NT2/D1 (cell line): ENCODE measurements around the gene SPCS2.
"Not testable (repeated sequence)": the region's sequence is repeated elsewhere in the genome, so short reads cannot be mapped to it uniquely, and the experiment has no call there.

Source experiments
- DNase-seq: peaks from one replicate; pipeline ENCODE4 v3.0.0-alpha.2; 2011; ENCODE audit warnings: low read depth, low spot score
- H3K27me3 ChIP-seq: 2 replicates; pipeline ENCODE4 v1.6.0; 2011; ENCODE audit warnings: mild to moderate bottlenecking; ENCODE audit not compliant: insufficient read length, insufficient read depth
- H3K36me3 ChIP-seq: 2 replicates; pipeline ENCODE4 v1.6.1; 2011; ENCODE audit warnings: mild to moderate bottlenecking, low read length, mixed read lengths; ENCODE audit not compliant: insufficient read depth, insufficient read length
- H3K4me1 ChIP-seq: 2 replicates; pipeline ENCODE4 v1.5.1; 2011; ENCODE audit not compliant: insufficient read depth, insufficient read length
- H3K4me3 ChIP-seq: 2 replicates; pipeline ENCODE4 v1.5.1; 2011; ENCODE audit warnings: low read depth; ENCODE audit not compliant: insufficient read length
- H3K9ac ChIP-seq: 2 replicates; pipeline ENCODE4 v1.6.0; 2011; ENCODE audit warnings: low read depth; ENCODE audit not compliant: insufficient read length
- H3K9me3 ChIP-seq: 2 replicates; pipeline ENCODE4 v1.5.1; 2011; ENCODE audit warnings: mild to moderate bottlenecking, low read length; ENCODE audit not compliant: insufficient read depth
- SUZ12 ChIP-seq: IDR thresholded peaks from 2 replicates; pipeline ENCODE4 v1.6.1; 2011; ENCODE audit not compliant: insufficient read length, insufficient read depth; ENCODE audit errors: extremely low read depth
- YY1 ChIP-seq: IDR thresholded peaks from 2 replicates; pipeline ENCODE4 v1.6.1; 2011; ENCODE audit not compliant: insufficient read length, insufficient read depth
- ZNF274 ChIP-seq: IDR thresholded peaks from 2 replicates; pipeline ENCODE4 v1.6.1; 2011; ENCODE audit warnings: mild to moderate bottlenecking, low read depth, low read length

The SPCS2 gene

GRCh38 chr11:74951226-74951625, 2.2 kb downstream of the SPCS2 start:
- Histone ChIP-seq H3K27me3 (no peaks in the 10 kb centered on the region), H3K4me1 (no peaks in the 10 kb centered on the region), H3K9me3 (no peaks in the 10 kb centered on the region), H3K4me3 (no peak overlapping the region), H3K9ac (no peak overlapping the region), H3K36me3 (peaks cover 29% of the 10 kb centered on the region)
- no peak for DNase-seq
- no peak for TF ChIP-seq YY1
- no peak for TF ChIP-seq ZNF274
- no peak for TF ChIP-seq SUZ12

GRCh38 chr11:74952752-74953151, 3.7 kb downstream of the SPCS2 start:
- no peak for DNase-seq
- H3K9ac ChIP-seq: no peak overlapping the region
- TF ChIP-seq ZNF274: no peak

GRCh38 chr11:74953451-74953850, 4.4 kb downstream of the SPCS2 start:
- TF ChIP-seq ZNF274: no peak
- no peak for TF ChIP-seq YY1
- no peak for TF ChIP-seq SUZ12
- H3K9ac ChIP-seq: no peak overlapping the region
- no peaks in the 10 kb centered on the region for H3K4me1 ChIP-seq
- H3K36me3 ChIP-seq: peaks cover 29% of the 10 kb centered on the region
- H3K9me3 ChIP-seq: no peaks in the 10 kb centered on the region
- no peak for DNase-seq
- no peaks in the 10 kb centered on the region for H3K27me3 ChIP-seq
- no peak overlapping the region for H3K4me3 ChIP-seq

More at GRCh38 chr11:74952752-74953151, 3.7 kb downstream of the SPCS2 start:
- peaks cover 29% of the 10 kb centered on the region for H3K36me3 ChIP-seq
- H3K9me3 ChIP-seq: no peaks in the 10 kb centered on the region
- no peak overlapping the region for H3K4me3 ChIP-seq
- no peaks in the 10 kb centered on the region for H3K27me3 ChIP-seq
- no peaks in the 10 kb centered on the region for H3K4me1 ChIP-seq

DNA sequence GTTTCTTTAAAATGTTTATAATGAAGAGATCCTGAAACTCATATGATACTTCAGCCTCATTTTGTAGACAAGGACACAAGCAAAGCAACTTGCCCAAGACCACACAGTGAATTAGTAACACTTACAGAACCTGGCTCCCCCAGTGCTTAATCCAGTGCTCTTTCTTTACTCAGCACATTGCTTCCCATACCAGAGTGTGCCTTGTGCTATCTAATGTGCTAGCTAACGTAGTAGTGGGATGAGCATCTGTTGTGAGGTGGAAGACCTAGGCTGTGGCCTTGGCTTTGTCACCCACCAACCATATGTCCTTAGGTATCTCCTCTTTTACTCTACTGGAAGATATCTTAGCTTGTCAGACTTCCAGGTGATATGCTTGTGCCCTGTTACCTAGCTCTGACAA, 5.1 kb downstream of the SPCS2 start:
- Histone ChIP-seq H3K9ac (no peak overlapping the region), H3K4me3 (no peak overlapping the region), H3K27me3 (no peaks in the 10 kb centered on the region), H3K9me3 (no peaks in the 10 kb centered on the region), H3K36me3 (peaks cover 30% of the 10 kb centered on the region), H3K4me1 (no peaks in the 10 kb centered on the region)
- TF ChIP-seq YY1: no peak
- no peak for TF ChIP-seq ZNF274
- no peak for TF ChIP-seq SUZ12
- no peak for DNase-seq

GRCh38 chr11:74956397-74957015, 7.4 kb downstream of the SPCS2 start:
- Histone ChIP-seq H3K9me3 (no peaks in the 10 kb centered on the region), H3K9ac (no peak overlapping the region), H3K4me3 (no peak overlapping the region), H3K27me3 (no peaks in the 10 kb centered on the region), H3K4me1 (no peaks in the 10 kb centered on the region), H3K36me3 (peaks cover 26% of the 10 kb centered on the region)
- TF ChIP-seq SUZ12 (no peak), ZNF274 (no peak), YY1 (no peak)
- DNase-seq: no peak

- H3K27me3 ChIP-seq: no peaks in the 10 kb centered on the region
- no peak for DNase-seq
- no peak overlapping the region for H3K4me3 ChIP-seq
- TF ChIP-seq YY1 (no peak), ZNF274 (no peak), SUZ12 (no peak)
- no peaks in the 10 kb centered on the region for H3K4me1 ChIP-seq
- no peak overlapping the region for H3K9ac ChIP-seq
- H3K9me3 ChIP-seq: no peaks in the 10 kb centered on the region
- H3K36me3 ChIP-seq: peaks cover 22% of the 10 kb centered on the region
These were observed 9.0 kb downstream of the SPCS2 start for GRCh38 chr11:74957937-74958629.

- H3K27me3 ChIP-seq, H3K4me3 ChIP-seq, DNase-seq, H3K4me1 ChIP-seq, H3K9ac ChIP-seq, H3K9me3 ChIP-seq: not testable (repeated sequence)
- peaks cover 21% of the 10 kb centered on the region for H3K36me3 ChIP-seq
These were observed 11.1 kb downstream of the SPCS2 start for GRCh38 chr11:74960128-74960527.

DNA sequence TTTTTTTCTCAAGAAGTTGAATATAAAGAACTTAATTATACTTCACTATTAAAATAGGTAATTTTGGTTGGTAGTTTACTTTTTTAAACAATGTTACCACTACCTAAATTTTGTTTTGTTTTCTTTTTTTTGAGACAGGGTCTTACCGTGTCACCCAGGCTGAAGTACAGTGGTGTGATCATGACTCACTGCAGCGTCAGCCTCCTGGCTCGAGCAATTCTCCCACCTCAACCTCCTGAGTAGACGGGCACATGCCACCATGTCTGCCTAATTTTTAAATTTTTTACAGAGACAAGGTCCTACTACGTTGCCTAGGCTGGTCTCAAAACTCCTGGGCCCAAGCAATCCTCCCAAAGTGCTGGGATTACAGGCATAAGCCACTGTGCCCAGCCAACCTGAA, 17.6 kb downstream of the SPCS2 start:
- no peaks in the 10 kb centered on the region for H3K9me3 ChIP-seq
- no peak overlapping the region for H3K9ac ChIP-seq
- H3K36me3 ChIP-seq: peaks cover 38% of the 10 kb centered on the region
- no peaks in the 10 kb centered on the region for H3K4me1 ChIP-seq
- TF ChIP-seq YY1 (no peak), SUZ12 (no peak), ZNF274 (no peak)
- no peak overlapping the region for H3K4me3 ChIP-seq
- DNase-seq: no peak
- H3K27me3 ChIP-seq: no peaks in the 10 kb centered on the region
